Glomerular endothelial cell (primary cell): Measurements from ENCODE around the gene ADAMTS1. TPM values are rescaled to one million over a fixed set of nuclear protein-coding genes. Genes with fewer than 3 reads are reported as not detected.

Experiments used
- DNase-seq: peaks from one replicate; pipeline ENCODE4 v3.0.0-alpha.2; 2011; ENCODE audit warnings: low read depth, low spot score; ENCODE audit errors: extremely low read depth
- total RNA-seq: library from RNA; depleted of rRNA; stranded (reverse); fragments of >200 nt; gene quantifications from 2 replicates; pipeline ENCODE4 v1.2.3, GENCODE V29; 2015

Gene ADAMTS1
- total RNA-seq, 1 donor from 2014 or later: 20.7 TPM

DNA sequence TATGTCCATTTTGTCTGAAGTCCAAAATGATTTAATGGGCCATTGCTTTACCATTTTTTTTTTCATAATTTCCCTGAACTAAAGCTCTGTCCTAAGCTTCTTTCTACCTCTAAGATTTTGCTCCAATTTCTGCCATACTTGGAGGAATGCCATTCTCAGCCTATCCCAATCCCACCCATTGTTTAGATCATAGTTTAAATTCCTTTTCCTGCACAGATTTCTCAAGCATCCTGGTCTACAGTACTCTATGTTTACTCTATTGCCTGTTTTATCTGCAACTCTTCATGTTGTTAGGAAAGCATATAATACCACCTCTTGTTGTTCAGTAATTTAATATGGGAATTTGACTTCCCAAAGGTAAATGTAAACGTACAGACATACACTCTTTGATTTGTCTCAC, 30.8 kb downstream of the ADAMTS1 start:
- no peak for DNase-seq

DNA sequence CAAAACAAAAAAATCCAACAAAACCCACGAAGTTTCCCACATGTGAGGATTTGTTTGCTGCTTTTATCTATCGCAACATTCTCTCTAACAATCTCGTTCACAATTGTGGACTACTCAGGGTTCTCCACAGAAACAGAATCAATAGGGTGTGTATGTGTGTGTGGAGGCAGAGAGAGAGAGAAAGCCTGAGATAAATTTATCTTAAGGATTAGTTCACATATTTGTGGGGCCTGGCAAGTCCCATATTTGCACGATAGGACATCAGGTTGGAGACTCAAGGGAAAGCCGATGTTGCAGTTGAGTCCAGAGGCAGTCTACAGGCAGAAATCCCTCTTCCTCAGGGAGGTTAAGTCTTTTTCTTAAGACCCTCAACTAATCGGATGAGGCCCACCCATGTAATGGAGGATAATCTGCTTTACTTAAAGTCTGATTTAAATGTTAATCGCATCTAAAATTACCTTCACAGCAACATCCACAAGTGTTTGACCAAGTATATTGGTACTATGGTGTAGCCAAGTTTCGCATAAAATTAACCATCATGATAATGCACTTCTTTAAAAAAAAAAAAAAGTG, 31.7 kb downstream of the ADAMTS1 start:
- DNase-seq: no peak

DNA sequence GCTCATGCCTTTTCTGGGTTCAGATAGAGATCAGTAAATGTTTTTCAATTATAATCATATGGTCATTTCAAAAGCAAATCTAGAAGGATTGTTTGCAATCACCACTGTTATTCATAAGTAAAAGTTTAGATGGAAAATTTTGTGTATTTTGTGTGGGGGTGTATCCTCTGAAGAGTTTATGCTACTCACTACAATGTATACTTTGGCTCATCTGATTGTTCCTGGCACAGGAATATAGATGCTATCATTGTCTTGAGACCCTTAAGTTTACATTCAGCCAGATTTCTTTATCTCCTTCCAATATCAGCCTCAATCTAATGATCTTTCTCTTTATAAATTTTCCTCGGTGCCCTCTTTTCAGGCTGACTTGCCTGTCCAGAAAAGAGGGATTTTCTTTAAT, 33.0 kb downstream of the ADAMTS1 start:
- no peak for DNase-seq

DNA sequence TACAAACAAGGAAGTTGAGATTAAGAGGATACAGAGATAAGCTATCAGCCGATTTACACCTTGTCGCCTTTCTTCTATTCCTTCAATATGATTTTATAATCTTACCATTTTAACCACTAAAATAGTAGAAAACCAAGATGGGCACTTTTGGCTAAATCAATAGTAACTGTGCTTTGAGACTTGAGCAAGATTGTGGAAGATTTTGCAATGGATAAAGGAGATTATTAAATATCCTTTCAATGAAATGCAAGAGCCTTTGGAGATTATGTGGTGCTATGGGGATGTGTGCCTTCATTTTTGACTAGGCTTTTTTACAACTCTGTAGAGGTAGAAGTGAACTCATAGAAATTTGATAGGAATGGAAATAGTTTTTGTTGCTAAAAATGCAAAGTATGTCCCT, 33.7 kb downstream of the ADAMTS1 start:
- no peak for DNase-seq

DNA sequence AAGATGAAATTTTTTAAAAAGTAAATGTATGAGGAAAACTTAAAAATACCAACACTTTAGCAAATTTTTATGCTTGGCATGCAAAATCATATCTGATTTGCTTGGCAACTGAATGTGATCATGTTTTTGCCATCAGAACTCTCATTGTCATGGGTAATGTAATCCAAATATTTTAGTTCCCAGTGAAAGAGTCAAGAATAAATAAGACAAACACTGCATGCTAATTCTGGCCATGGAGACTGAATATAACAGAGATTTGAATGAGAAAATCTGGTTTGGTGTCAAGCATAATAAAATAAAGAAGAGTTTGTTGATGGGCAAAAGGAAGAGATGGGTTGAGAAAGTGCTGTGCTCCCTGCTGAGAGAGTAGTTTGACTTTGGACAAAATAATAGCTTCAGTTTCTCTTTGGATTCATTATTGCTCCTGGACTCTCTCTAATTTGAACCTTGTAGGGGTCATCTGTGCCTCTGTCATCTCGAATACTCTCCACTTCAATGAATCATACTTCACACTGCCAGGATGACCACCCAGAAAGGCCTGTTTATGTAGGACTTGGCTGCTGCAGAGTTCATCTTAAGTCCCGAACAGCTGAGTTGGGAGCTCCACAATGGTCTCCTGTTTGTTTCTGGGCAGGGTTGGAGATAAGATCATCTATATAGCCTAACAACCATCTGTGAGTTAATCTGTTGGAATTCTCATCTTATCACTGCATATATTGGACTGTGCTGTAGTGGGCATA, 34.4 kb downstream of the ADAMTS1 start:
- no peak for DNase-seq

- no peak for DNase-seq
Measured at GRCh38 chr21:26810266-26810665, 34.9 kb downstream of the ADAMTS1 start.

DNA sequence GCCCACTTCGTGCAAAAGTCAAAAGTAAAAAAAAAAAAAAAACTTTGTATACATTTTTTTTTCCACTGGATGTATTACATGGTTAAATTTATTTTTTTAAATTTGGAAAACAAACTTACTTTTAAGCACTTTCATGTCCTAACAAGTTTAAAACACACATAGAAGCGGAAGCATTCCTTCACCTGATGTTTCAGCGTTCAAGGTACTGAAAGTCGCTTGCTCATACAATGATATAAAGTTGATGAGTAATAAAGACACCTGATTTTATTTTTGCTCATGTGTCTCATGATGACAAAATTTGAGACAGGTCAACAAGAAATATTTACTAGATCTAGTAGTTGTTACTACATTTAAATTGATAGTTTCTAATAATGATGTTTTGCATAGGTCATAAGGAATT, 35.5 kb downstream of the ADAMTS1 start:
- DNase-seq: no peak

- DNase-seq: no peak
Measured at GRCh38 chr21:26806801-26807295, 38.4 kb downstream of the ADAMTS1 start.

DNA sequence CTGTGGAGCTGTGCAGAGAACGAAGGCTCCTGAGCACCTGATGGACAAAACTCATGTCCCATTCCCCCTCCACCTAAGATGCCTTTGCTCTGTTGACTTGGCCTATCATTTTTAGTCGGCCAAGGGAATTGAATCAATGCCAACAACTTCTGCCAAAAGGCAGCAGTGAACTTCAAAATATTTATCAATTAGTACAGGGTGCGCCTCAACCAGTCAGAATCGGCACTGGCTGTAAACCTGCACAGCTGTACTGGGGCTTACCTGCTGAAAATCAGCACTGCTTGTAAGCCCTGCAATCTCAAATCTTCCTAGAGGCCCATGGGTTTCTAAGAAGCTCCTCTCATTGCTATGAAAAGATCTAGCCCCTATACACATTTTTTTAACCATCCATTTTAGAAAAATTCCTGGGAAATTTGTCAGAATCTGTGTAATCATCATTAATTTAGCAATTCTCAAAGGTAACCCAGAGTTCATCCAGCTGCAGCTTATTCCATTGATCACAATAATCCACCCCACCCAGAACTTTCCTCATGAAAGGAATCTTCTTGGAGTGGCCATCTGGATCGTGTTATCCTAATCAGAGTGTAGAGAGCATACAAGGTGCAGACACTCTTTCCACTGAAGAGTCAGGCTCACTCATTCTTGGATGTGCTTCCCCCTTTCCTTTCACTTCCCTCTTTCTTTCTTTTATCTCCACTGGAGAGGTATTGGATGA, 40.2 kb downstream of the ADAMTS1 start:
- no peak for DNase-seq

- no peak for DNase-seq
Measured at GRCh38 chr21:26801498-26801897, 43.7 kb downstream of the ADAMTS1 start.

GRCh38 chr21:26800970-26801431, 44.2 kb downstream of the ADAMTS1 start:
- DNase-seq: no peak

DNA sequence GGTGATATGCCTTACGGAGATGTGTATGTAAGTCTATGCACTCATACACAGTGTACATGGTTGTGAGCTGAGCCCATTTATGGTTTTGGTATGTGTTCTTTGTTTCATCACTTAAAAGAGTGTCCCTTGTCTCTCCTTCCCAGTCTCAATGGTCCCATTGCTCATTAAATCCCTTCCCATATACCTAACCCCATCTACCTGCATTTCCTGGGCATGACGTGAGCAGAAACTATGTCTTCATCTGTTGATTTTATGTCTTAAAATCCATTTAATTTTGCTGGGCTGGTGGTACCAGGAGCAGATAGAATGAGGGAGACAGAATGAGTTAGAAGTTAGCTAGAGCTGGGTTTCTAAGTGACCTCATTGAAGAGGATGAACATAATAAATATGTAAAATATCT, 44.8 kb downstream of the ADAMTS1 start:
- no peak for DNase-seq

DNA sequence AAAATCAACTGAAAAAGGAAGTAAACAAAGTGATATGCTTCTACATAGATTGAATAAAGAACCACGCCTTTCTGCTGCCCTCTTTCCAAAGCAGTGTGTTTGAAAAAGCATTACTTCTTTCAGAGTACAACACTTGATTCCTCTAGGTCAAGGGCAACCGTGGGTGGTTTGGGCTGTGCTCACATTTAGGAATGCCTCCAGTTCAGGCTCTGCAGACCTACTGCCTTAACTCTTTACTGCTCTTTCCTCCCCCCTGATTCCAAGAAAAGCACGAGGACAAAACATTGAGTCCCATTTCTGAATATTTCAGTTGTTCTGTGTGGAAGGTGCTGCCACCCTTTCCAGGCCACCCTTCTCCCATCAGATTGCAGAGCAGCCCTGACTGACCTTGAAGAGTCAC, 45.2 kb downstream of the ADAMTS1 start:
- DNase-seq: no peak

DNA sequence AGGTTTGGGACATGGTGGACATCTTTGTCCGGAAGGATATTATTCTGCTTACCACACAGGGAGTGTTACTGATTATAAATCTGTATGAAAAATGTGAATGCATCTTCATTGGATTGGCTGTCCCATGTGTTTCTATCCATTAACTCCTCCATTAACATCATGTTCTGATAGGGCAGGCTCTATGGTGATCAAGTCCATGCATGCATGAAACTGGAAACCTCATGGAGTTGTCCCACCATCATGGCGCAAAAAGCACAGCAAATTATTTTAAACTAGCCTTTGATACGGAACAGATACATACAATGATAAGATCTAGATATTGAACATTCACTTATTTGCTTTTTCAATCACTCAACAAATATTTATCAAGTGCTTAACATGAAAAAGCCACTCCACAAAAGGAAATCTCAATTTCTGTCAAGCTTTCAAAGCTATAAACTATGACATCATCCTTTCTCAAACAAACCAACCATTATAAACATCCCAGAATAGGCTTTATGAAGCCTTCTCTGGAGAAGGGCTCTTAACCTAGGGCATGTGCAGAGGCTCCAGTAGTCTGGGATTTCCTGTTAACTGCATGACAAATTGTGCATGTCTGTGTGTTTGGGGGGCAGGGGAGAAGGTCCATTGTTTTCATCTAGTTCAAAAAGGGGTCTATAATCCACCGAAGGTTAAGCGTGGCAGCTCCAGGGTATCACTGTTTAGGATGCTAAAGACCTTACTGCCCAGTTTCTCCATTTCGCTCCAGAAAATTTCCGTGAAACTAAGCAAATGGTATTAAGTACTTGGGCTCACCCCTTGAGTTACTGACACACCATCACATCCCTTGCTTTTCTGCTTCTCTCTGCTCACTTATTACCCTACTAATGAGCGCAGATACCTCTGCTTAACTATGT, 46.1 kb downstream of the ADAMTS1 start:
- no peak for DNase-seq

DNA sequence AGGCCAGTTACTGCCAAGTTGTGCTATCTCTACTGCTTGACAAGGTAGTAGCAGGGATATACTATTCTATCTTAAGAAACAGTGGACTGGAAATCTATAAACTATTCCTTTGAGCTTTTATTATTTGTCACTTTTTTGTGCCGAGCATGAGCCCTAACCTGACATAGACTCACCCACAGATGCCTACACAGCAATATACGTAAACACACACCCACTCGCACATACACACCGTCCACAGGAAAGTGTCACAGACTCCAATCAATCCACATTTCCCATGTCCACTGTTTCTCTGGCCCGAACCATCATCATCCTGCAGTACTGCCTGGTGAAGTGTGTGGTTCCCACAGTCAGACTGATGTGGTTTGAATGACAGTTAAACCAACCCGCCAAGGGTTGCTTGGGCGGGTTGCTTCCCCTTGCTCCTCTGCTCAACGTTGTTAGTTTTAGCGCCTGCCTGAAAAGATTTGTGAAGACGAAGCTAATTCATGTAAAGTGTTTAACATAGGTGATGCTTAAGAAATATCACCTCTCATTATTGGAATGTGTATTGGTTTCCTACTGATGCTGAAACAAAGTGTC, 47.2 kb downstream of the ADAMTS1 start:
- DNase-seq: no peak

GRCh38 chr21:26795866-26796329, 49.3 kb downstream of the ADAMTS1 start:
- DNase-seq: no peak

DNA sequence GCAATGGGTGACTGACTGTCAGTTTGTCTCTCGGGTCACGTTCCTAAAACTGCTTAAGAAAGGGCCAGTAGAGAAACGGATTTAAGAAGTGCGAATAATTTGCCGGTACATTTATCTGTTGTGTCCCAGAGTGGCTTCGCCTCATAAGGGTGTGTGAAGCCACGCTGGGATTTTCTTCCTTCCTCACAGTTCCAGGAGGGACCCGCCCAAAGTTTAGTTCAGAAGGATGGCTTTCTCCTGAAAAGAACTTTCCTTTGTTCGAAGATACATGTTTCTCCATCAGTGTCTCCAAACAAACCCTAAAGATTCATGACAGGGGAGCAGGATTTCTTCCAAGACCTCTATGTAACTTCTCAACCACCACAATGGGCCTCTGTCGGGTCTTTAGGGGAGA, 49.8 kb downstream of the ADAMTS1 start:
- no peak for DNase-seq

- DNase-seq: no peak
Measured at GRCh38 chr21:26794597-26795411, 50.4 kb downstream of the ADAMTS1 start.

DNA sequence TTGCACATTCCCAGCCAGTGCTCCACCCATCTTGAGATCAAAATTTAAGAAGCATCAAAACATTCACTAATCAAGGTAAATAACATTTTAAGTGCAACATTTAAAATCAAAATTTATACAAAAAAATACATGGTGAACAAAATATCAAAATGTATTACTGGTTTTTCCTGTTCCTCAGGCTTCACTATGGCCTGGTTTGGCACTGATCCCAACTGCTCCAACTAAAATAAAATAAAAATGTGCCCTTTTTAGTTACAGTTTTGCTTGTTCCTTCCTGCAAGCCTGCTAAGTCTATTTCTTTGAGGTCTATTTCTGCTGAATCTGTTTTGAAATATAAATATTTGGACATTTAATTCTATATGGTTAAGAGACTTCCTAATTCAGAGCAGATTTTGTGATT, 54.9 kb downstream of the ADAMTS1 start:
- no peak for DNase-seq
